ENCODE measurements around the gene KCTD18. TPM values are rescaled to one million over a fixed set of nuclear protein-coding genes. Genes with fewer than 3 reads are reported as not detected.

KCTD18 gene
- total and polyA plus RNA-seq, 2 of the 8 experiments (the other 6 are each of a cell fraction or from before 2014, with no cell fraction given) = 1.6 to 3.1 TPM

- H3K4ac ChIP-seq (replicated peaks; ENCODE audit: insufficient read length, low read depth, low read length) = no peak overlapping the region
- no peak overlapping the region for H4K8ac ChIP-seq (ENCODE audit: extremely low read depth, insufficient read depth, low read length)
- no peak overlapping the region for H3K18ac ChIP-seq (ENCODE audit: extremely low read depth, low read length)
- H3K36me3 ChIP-seq (ENCODE audit: control insufficient read depth in 2 of 4, insufficient read depth in 4 of 4, low read length in 3 of 4) = peaks cover 6 to 35% (median 25%) of the 10 kb centered on the region in 4 experiments; a peak in 7 of 8 replicates
- POLR2A ChIA-PET (ENCODE audit: partially characterized antibody) = interaction anchor here (1.5 kb wide), 1 partner anchor 495 kb away, joined by 3 read pairs; no protein-coding TSS in a partner anchor
- H2BK12ac ChIP-seq (ENCODE audit: low read depth, low read length) = no peak overlapping the region
- H4K20me1 ChIP-seq (replicated peaks in 1 of 2; ENCODE audit: control insufficient read depth in 1 of 2, insufficient read depth in 2 of 2, low read length in 2 of 2) = no peaks in the 10 kb centered on the region
- H3K79me2 ChIP-seq (ENCODE audit: control insufficient read depth in 1 of 2, insufficient read depth in 2 of 2, low read length in 2 of 2) = no peaks in the 10 kb centered on the region
- H3K27ac ChIP-seq (ENCODE audit: low read depth, low read length) = no peak overlapping the region
- H3K9ac ChIP-seq (replicated peaks in 1 of 4; ENCODE audit: extremely low read depth in 1 of 4, low read depth in 3 of 4, low read length in 3 of 4) = no peak overlapping the region
- H3K4me3 ChIP-seq (ENCODE audit: extremely low read depth in 1 of 4, insufficient read depth in 2 of 4, low read depth in 3 of 4, low read length in 4 of 4) = no peak overlapping the region
- H2AK5ac ChIP-seq (ENCODE audit: low read depth, low read length) = no peak overlapping the region
- DNase-seq (ENCODE audit: low read depth in 1 of 2, low spot score in 2 of 2) = no peak
- 88% methylated on average over 8 of the region's 8 CpGs; no CpG with 5 or more reads in 1 of the 2 experiments for WGBS, 2 experiments (ENCODE audit: extremely low coverage in 1 of 2, insufficient coverage in 1 of 2, insufficient read length in 1 of 2, insufficient replicate concordance in 2 of 2, low coverage in 1 of 2, low lambda C conversion rate in 2 of 2, missing lambda C conversion rate in 1 of 2)
- no peaks in the 10 kb centered on the region for H3K79me1 ChIP-seq (ENCODE audit: low read depth, low read length)
- no peak for FAIRE-seq
- no peaks in the 10 kb centered on the region for H3K27me3 ChIP-seq (replicated peaks in 1 of 4; ENCODE audit: control insufficient read depth in 3 of 4, extremely low read depth in 1 of 4, insufficient read depth in 3 of 4, low read length in 3 of 4)
- H2AFZ ChIP-seq (ENCODE audit: low read length) = no peak overlapping the region
- no peak overlapping the region for H3K14ac ChIP-seq (ENCODE audit: insufficient read length)
- no peak overlapping the region for H3K56ac ChIP-seq (replicated peaks; ENCODE audit: insufficient read length, low read depth, low read length)
- no peaks in the 10 kb centered on the region for H3K23me2 ChIP-seq (ENCODE audit: low read depth, low read length)
- CTCF ChIA-PET (ENCODE audit: partially characterized antibody) = interaction anchor here (0.6 to 6.1 kb wide), 8 partner anchors 8 to 505 kb away, joined by 3 to 46 read pairs (median 3); no protein-coding TSS in a partner anchor
- H3K23ac ChIP-seq (ENCODE audit: insufficient read length) = no peak overlapping the region
- H3K4me2 ChIP-seq (ENCODE audit: insufficient read depth in 1 of 2, low read depth in 2 of 2, low read length in 2 of 2) = no peak overlapping the region
- no peak overlapping the region for H4K91ac ChIP-seq (replicated peaks; ENCODE audit: insufficient read length, low read length)
- no peak overlapping the region for H4K5ac ChIP-seq (ENCODE audit: insufficient read length, low read depth, low read length)
- H2BK20ac ChIP-seq (ENCODE audit: low read length) = no peak overlapping the region
- H2BK120ac ChIP-seq (replicated peaks; ENCODE audit: low read depth, low read length) = no peak overlapping the region
- no peaks in the 10 kb centered on the region for H3K9me3 ChIP-seq (ENCODE audit: insufficient read depth in 2 of 2, low read depth in 1 of 2, low read length in 1 of 2)
- no peak for TF ChIP-seq NRF1 (IDR thresholded peaks at IDR 0.05; ENCODE audit: low read depth, low read length)
- TF ChIP-seq JUN (IDR thresholded peaks at IDR 0.05; ENCODE audit: low read depth, low read length) = no peak
- TF ChIP-seq HDAC6 (IDR thresholded peaks at IDR 0.05; ENCODE audit: low read depth, low read length) = no peak
- TF ChIP-seq POU5F1 (IDR thresholded peaks at IDR 0.05; ENCODE audit: low read depth, low read length) = no peak
- peak in 1 of 2 experiments; percentile 22; a peak in 1 of 3 replicates for TF ChIP-seq POLR2A (IDR thresholded peaks at IDR 0.05; ENCODE audit: control extremely low read depth in 1 of 2, low read depth in 2 of 2, low read length in 2 of 2)
- no peak for TF ChIP-seq YY1 (IDR thresholded peaks at IDR 0.05; ENCODE audit: low read depth, low read length)
- TF ChIP-seq BCL11A (IDR thresholded peaks at IDR 0.05; ENCODE audit: low read depth in 2 of 2, low read length in 2 of 2) = no peak
- H3K4me1 ChIP-seq (replicated peaks in 1 of 4; ENCODE audit: control insufficient read depth in 3 of 4, insufficient read depth in 4 of 4, low read length in 3 of 4) = peaks cover 0 to 9% (median 3%) of the 10 kb centered on the region in 4 experiments; a peak in 4 of 7 replicates
- no peak overlapping the region for H2BK15ac ChIP-seq (ENCODE audit: low read length)
- H2BK5ac ChIP-seq (ENCODE audit: low read depth, low read length) = no peak overlapping the region; the same call in 1 of the 2 replicates
Measured at GRCh38 chr2:200479692-200480265, 30.1 kb downstream of the KCTD18 start.
